ENCODE data around the gene PRKAR1B.

The PRKAR1B gene

GRCh38 chr7:601595-602340 lies 125.3 kb downstream of the PRKAR1B start:
- H3K4me3 ChIP-seq (ENCODE audit: low read depth, low read length): no peak overlapping the region
- no peak for DNase-seq (ENCODE audit: low read depth)

GRCh38 chr7:601036-601594 lies 126.0 kb downstream of the PRKAR1B start:
- DNase-seq (ENCODE audit: low read depth): no peak
- no peak overlapping the region for H3K4me3 ChIP-seq (ENCODE audit: low read depth, low read length)

- H3K4me3 ChIP-seq (ENCODE audit: low read depth, low read length): no peak overlapping the region
- DNase-seq (ENCODE audit: low read depth): no peak
These were observed 126.7 kb downstream of the PRKAR1B start for GRCh38 chr7:600149-601035.

- no peak overlapping the region for H3K4me3 ChIP-seq (ENCODE audit: low read depth, low read length)
- no peak for DNase-seq (ENCODE audit: low read depth)
These were observed 128.2 kb downstream of the PRKAR1B start for GRCh38 chr7:598899-599298.

- DNase-seq (ENCODE audit: low read depth): no peak
- H3K4me3 ChIP-seq (ENCODE audit: low read depth, low read length): no peak overlapping the region
These were observed 129.5 kb downstream of the PRKAR1B start for GRCh38 chr7:597348-598178.

- no peak for DNase-seq (ENCODE audit: low read depth)
- H3K4me3 ChIP-seq (ENCODE audit: low read depth, low read length): no peak overlapping the region
These were observed 130.3 kb downstream of the PRKAR1B start for GRCh38 chr7:596819-597182.

- no peak for DNase-seq (ENCODE audit: low read depth)
- H3K4me3 ChIP-seq (ENCODE audit: low read depth, low read length): no peak overlapping the region
These were observed 130.8 kb downstream of the PRKAR1B start for GRCh38 chr7:596071-596818.

- DNase-seq (ENCODE audit: low read depth): no peak
- no peak overlapping the region for H3K4me3 ChIP-seq (ENCODE audit: low read depth, low read length)
These were observed 131.5 kb downstream of the PRKAR1B start for GRCh38 chr7:595621-596010.

- no peak overlapping the region for H3K4me3 ChIP-seq (ENCODE audit: low read depth, low read length)
- DNase-seq (ENCODE audit: low read depth): no peak
These were observed 132.0 kb downstream of the PRKAR1B start for GRCh38 chr7:594920-595620.

GRCh38 chr7:594212-594913 lies 132.7 kb downstream of the PRKAR1B start:
- no peak overlapping the region for H3K4me3 ChIP-seq (ENCODE audit: low read depth, low read length)
- DNase-seq (ENCODE audit: low read depth): no peak

- no peak overlapping the region for H3K4me3 ChIP-seq (ENCODE audit: low read depth, low read length)
- no peak for DNase-seq (ENCODE audit: low read depth)
These were observed 133.6 kb downstream of the PRKAR1B start for GRCh38 chr7:593324-594115.

GRCh38 chr7:591856-592628 lies 135.0 kb downstream of the PRKAR1B start:
- DNase-seq (ENCODE audit: low read depth): no peak
- no peak overlapping the region for H3K4me3 ChIP-seq (ENCODE audit: low read depth, low read length)

- DNase-seq (ENCODE audit: low read depth): no peak
These were observed 136.1 kb downstream of the PRKAR1B start for GRCh38 chr7:590731-591551.

GRCh38 chr7:589781-590575 lies 137.1 kb downstream of the PRKAR1B start:
- no peak for DNase-seq (ENCODE audit: low read depth)
- no peak overlapping the region for H3K4me3 ChIP-seq (ENCODE audit: low read depth, low read length)

More at GRCh38 chr7:590731-591551, 136.1 kb downstream of the PRKAR1B start:
- no peak overlapping the region for H3K4me3 ChIP-seq (ENCODE audit: low read depth, low read length)

GRCh38 chr7:587767-588166 lies 139.3 kb downstream of the PRKAR1B start:
- no peak overlapping the region for H3K4me3 ChIP-seq (ENCODE audit: low read depth, low read length)
- no peak for DNase-seq (ENCODE audit: low read depth)

Measured in skeletal muscle cell (primary cell).